NCI-H446 (cell line): ENCODE data around the gene FLT3.
"Not testable (repeated sequence)": the region's sequence is repeated elsewhere in the genome, so short reads cannot be mapped to it uniquely, and the experiment has no call there.

Experiments
- DNase-seq, 2 experiments: peaks; one replicate each; lab custom pipeline; 2025; lab: John Stamatoyannopoulos, UW

FLT3 gene

DNA sequence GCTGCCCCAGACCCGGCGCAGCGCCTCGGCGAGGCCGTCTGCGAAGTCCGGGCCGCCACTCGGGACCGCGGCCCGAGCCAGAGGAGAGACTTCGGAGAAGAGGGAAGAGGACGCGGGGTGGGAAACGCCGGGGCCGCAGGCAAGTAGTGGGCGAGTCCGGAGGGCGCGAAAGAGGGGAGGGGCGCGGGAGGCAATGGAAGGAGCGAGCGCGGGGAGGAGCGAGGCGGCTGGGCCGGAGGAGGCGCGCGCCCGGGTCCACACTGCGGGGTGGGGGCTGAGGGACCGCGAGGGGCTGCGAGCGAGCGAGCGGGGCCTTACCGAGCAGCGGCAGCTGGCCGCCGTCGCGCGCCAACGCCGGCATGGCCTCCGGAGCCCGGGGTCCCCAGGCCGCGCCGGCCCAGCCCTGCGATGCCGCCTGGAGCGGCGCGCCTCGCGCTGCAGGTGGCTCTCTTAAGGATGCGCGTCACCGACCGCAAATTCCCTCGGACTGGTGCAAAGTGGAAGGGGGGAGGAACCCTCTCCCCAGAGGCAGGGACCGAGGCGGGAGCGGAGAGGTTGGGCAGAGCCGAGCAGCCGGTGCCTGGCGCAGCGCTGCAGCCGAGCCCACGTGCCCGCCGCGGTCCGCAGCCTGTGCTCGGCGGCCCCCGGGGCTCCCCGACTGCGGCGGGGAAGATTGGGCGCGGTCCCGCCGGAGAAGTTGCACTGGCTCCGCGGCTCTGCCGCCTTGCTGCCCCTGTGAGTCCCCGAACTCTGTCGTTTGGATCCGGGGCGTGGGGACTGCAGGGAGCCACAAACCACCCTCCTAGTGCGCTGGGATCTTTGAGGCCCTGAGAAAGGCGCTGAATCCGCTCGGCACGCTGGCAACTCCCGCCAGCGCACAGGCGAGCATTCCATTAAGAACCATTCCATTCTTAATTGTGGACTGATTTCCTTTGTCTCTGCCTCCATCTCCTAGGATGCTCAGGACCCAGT is at the start of gene FLT3:
TSS of gene FLT3 (minus strand) at position 427 of the 972 bp plus-strand sequence. CDS start at position 361, 66 bp downstream.
- no peak for DNase-seq

DNA sequence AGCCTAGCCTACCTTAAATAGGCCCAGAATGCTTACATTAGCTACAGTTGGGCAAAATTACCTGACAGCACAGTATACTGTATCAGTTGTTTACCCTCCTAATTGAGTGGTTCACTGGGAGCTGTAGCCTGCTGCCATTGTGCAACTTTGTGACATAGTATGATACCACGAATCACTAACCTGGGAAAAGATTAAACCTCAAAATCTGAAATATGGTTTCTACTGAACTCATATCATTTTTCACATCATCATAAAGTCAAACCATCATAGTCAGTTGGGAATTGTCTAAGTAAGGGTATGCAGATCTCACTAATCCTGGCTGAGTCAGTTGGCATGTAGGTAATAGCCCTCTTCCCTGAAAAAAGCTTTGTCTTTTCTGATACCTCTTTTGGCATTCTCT is 47.1 kb upstream of the FLT3 start:
- DNase-seq: no peak

DNA sequence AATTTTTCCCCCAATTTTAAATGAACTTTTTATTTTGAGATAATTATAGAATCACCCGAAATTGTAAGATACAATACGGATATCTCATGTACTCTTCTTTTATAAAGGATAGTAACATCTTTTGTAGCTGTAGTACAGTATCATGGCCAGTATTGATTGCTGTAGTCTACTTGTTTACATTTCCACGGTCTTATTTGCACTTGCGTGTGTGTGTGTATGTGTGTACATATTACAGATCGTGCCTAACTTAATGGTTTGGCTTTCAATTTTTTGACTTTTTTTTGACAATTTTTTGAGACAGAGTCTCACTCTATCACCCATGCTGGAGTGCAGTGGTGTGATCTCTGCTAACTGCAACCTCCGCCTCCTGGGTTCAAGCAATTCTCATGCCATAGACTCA is 44.7 kb upstream of the FLT3 start:
- no peak for DNase-seq

DNA sequence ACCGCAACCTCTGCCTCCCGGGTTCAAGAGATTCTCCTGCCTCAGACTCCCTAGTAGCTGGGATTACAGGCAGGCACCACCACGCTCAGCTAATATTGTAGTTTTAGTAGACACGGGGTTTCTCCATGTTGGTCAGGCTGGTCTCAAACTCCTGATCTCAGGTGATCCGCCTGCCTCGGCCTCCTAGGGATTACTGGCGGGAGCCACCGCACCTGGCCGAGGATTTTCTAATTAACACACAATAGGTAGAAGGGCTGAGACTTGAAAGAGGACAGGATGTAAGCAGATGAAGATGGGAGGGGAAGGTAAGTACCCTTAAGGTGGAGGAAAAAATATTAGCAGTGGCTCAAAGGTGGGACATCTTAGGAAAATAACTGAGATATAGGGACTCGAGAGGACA is 41.2 kb upstream of the FLT3 start:
- not testable (repeated sequence) for DNase-seq

DNA sequence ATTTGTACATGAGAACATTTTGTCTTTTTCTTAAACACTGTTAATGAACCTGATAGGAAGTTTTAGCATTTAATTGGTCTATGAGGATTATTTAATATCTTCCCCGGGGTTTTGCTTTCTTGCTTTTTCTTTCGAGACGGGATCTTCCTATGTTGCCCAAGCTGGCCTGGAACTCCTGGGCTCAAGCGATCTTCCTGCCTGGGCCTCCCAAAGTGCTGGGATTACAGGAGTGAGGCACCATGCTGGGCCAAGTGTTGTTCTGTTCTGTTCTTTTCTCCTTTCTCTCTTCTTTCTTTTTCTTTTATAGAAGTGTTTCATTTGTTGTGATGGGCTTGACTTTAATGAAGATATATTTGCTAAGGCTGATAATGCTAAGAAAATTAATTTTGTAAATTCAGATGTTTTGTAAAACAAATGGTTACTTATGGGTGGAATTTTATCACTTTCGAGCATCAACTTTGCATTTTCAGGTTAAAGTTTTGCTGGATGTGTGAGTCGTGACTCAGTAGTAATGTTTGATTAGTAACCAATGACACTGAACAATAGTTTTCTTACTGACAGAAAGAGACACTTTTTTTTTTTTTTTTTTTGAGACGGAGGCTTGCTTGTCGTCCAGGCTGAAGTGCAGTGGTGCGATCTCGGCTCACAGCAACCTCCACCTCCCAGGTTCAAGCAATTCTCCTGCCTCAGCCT is 40.2 kb upstream of the FLT3 start:
- DNase-seq: no peak

DNA sequence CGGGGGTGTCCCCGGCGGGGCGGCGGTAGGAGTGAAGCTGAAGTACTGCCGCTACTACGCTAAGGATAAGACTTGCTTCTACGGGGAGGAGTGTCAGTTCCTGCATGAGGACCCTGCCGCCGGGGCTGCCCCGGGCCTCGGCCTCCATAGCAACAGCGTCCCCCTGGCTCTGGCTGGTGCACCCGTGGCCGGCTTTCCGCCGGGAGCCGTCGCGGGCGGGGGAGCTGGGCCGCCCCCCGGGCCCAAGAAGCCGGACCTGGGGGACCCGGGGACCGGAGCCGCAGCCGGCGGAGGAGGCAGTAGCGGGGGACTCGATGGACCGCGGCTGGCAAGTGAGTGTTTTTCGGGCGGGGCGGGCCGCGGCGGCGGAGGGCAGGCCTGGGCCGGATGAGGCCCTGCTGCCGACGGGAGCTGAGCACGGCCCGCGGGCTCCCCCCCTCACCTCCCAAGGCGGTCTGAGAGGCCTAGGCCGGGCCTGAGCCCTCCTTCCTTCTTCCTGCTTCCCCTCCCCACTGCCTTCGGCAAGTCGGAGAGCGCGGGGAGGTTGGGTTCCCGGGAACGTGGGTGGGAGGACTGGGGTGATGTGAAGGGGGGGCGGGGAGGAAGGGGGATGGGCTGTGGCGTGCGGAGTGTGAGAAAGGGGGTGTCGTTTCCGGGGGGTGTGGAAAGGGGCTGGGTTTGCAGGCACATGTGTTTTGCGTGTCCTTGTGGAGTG is 38.5 kb upstream of the FLT3 start:
- DNase-seq: peak in 1 of 2 experiments; percentile 45

DNA sequence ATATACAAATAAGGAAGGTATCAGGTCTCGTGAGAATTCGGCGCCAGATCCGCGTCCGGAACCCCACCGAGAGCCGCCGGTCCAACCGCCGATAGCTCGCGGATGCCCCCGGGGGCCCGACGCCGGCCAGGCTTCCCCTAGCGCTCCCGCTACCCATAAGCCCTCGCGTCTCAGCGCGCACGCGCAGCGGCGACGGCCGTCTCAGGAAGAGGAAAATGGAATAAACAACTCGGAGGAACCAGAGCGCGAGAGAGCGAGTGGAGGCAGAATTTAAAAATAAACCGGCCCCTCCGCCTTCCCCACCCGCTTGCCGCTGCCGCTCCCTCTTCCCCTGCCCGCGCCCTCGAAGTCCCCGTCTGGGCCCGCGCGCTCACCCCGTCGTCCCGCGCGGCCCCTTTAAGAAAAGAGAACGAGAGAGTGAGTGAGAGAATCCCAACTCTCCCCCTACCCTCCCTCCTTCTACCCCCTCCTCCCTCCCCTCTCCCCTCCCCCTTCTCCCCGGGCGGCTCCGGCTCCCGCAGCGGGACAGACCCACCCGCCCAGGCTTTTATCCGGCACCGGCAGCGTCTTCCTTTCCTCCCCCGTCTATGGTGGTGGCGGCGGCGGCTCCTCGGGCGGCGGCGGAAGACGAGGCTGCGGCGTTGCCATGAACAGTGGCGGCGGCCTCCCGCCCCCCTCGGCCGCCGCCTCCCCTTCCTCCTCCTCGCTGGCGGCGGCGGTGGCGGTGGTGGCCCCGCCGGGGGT is 37.8 kb upstream of the FLT3 start, which contains the start of gene PAN3:
TSS of gene PAN3 (plus strand) at position 534 of the 744 bp plus-strand sequence. CDS start at position 647, 113 bp downstream.
- DNase-seq: peak; percentile 63 to 91

DNA sequence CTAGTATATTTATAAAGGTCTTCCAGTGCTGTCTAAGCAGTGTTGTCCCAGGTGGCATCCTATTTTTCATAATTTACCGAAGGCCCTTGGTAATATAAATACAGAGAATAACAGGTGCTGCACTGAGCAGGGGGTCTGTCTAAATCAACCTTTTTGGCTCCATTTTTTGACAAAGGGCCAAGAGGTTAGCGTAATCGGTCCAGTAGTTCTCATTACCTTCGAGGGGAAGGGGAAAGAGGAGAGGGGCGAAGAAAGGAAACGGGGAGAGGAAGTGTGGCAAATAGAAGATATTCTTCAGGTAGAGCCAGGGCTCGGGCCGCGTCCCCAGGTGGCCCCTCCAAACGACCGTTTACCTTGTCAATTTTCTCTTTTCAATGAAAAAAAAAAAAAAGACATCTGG is 37.2 kb upstream of the FLT3 start:
- DNase-seq: peak; percentile 49 to 65

DNA sequence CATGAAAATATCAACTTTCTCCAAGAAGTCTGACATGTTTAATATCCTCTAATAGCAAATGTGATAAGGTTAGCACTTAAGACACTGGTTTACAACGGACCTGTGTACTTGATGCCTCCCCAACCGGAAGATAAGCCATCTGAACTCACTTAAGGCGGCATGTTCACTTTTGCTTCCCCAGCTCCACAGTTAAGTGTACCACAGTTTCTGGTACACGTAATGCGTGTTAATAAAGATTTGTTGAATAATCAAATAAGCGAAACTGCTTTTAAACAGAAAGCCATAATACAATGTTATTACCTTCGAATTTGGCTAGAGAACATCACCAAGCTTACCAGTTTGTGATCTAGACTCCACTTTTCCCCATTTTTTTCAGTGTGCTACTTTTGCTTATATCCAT is 36.5 kb upstream of the FLT3 start:
- no peak for DNase-seq

DNA sequence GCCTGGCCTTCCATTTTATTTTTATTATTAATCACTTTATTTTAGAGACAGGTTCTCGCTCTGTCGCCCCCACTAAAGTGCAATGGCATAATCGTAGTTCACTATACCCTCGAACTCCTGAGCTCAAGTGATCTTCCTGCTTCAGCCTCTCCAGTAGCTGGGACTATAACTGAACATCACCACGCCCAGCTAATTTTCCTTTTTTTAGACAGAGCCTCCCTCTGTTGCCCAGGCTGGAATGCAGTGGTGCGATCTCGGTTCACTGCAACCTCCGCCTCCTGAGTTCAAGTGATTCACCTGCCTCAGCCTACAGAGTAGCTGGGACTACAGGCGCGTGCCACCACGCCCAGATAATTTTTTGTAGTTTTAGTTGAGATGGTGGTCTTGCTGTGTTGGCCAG is 31.3 kb upstream of the FLT3 start:
- no peak for DNase-seq

DNA sequence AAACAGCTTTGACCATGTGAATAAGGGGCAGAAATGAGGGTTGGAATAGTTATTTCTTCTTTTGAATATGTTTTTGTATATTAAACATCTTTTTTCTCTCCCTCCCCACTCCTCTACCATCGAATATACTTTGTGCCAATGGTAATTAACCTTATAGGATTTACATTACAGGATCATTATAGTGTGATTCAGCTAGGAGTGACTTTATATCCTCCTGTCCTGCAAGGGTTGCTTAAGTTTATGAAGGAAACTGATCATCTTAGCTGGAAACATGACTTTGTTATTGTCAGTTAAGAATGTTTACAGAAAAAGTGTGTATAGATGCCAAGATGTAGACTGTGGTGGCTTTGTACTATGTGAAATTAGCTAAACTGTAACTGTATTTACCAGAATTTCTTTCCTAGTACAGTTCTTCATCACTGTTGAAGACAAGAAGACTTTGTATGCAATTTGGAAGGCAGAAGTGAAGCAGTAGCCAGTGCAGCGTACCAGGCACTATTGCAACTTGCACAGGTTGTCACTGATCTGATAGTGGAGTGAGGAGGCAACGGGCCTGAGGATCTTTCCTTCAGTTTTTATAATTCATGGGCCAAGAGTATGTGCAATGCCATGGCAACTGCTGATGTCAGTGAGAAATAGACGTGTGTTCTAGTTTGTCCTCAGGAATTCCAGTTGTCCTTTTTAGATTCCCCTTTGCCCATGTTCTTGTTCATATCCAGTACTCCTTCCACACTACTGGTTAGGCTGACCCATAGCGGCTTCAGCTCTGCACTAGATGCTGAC is 29.7 kb upstream of the FLT3 start:
- DNase-seq: no peak

DNA sequence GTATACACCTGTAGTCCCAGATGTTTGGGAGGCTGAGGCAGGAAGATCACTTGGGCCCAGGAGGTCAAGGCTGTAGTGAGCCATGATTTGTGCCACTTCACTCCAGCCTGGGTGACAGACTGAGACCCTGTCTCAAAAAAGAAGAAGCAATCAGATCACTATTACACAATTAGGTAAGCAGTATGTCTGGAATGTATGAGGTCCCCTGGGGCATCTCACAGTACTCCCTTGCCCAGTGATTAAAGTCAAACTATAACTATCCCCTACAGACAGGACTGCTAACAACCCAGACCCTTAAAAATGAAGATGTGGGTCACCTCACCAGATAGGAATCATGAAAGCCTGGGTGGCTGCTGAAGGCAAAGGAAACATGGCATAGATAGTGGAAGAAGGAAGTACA is 28.6 kb upstream of the FLT3 start:
- DNase-seq: no peak

DNA sequence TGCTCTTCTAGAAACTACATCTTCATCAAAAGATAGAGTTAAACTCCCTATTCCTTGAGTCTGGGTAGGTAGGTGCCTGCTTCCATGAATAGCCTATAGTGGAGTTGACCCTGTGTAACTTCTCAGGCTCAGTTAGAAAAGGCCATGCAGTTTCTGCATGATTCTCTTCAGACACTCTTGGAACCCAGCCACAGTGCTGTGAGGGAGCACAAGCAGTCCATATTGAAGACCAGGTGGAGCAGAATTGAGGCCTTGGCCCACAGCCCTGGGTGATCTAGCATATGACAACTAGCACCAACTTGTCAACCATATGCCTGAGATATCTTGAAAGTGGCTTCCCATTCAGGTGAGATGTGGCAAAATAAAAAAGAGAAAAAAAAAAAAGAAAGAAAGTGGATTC is 27.7 kb upstream of the FLT3 start:
- peak in 1 of 2 experiments; percentile 62 for DNase-seq

DNA sequence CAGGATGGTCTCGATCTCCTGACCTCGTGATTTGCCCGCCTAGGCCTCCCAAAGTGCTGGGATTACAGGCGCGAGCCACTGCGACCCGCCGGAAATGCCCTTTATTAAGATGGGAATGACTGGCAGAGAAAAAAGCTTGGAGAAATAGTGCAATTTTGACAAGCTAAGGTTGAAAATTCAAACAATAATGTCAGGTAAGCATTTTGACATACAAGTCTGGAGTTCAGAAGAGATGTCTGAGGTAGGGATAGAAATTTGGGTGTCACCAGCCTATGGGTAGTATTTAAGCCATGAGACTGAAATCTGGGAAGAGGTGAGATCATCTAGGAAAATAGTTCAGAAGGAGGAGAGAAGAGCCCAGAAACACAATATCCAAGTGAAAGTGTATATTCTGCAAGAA is 20.8 kb upstream of the FLT3 start:
- no peak for DNase-seq

DNA sequence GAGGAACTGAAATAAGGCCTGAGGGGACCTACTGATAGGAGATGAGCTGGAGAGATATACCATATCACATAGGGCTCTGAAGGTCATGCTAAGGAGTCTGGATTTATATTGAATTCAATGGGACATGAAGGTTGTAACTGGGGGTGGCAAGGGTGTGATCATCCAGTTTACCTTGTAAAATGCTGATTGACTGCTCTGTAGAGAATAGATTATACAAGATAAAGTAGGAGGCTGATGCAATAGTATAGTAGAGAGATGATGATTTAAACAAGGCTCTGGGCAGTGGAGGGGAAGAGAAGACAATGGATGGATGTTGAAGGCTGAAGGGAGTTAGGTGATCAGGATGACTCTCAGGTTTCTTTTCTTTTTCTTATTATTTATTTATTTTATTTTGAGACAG is 19.9 kb upstream of the FLT3 start:
- no peak for DNase-seq

DNA sequence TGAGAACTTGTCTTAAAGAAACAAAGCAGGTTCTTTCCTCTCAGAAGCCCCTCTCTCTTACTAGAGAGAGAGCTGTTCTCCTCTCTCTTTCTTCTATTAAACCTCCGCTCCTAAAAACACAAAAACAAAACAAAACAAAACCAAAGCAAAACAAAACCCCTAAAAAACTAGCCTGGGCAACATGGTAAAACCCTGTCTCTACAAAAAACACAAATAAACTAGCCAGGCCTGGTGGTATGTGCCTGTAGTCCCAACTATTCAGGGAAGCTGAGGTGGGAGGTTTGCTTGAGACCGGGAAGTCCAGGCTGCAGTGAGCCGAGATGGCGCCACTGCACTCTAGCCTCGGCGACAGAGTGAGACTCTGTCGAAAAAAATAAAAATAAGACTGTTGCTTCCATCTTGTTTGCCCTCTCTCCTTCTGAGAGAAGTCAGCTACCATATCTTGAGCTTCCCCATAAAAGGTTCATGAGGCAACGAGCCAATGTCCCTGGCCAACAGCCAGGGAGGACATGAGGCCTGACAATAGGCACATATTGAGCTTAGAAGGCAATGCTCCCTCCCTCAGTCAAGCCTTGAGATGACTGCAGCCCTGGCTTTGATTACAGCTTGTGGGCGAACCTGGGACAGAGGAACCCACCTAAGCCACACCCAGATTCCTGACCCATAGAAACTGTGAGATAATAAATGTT is 17.5 kb upstream of the FLT3 start:
- peak; percentile 9 to 82 for DNase-seq

DNA sequence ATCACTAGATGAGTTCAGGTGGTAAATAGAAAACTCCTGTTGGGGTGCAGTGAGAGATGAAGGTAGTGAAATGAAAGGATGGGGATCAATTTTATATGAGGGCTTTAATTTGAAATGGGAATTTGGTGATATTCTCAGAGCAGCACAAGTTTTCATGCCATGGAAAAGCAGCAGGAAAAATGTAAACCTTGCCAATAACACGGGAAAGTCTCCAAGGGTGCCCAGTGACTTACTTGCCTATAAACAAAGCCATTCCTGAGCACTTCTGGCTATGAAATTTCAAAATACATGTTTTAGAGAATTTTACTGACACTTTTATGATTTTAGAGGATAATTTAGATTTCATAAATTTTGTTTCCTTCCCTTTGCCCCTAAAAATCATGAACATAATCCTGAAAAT is 16.4 kb upstream of the FLT3 start:
- no peak for DNase-seq

DNA sequence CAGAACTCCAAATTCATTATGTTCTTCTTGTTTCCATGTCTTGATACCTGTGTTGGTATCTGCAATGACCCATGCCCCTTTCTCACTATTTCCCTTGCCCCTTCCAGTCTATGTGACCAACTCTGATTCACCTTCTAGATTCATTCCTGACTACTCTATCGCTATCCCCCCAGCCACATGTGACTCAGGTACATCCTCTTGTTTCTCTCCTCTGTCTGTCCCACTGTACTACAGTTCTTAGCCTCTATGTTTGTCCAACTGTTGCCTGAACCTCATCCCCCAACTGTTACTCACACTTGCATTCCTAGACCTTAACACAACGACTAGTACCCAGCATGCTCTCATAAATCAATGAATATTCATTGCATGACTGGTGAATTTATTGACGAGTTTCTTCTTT is 10.0 kb upstream of the FLT3 start:
- no peak for DNase-seq

DNA sequence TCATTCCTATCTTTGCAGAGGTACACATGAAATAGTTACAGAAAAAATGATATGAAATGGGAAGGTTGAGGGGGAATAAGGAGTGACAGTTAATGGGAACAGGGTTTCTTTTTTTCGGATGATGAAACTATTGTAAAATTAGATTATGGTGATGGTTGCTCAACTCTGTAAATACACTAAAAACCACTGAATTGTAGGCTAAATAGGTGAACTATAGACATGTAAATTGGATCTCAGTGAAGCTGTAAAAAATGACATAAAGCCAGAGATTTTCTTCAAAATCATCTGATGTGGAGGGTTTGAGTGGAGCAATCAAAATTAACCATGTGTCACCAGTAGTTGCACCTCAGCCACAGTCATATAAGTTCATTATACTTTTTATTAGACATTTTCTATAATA is 6.6 kb upstream of the FLT3 start:
- no peak for DNase-seq

DNA sequence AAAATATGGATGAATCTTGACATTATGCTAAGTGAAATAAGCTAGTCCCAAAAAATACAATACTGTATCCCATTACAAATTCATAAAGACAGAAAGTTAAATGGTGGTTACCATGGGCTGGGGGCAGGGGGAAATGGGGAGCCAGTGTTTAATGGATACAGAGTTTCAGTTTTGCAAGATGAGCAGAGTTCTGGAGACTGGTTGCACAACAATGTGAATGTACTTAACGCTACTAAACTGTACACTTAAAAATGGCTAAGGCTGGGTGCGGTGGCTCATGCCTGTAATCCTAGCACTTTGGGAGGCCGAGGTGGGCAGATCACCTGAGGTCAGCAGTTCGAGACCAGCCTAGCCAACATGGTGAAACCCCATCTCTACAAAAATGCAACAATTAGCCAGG is 1.5 kb upstream of the FLT3 start:
- not testable (repeated sequence) for DNase-seq
